SU-DHL-6 (cell line): ENCODE measurements around the gene BANK1.

Source experiments
- H2AFZ ChIP-seq: fragments of 200-600 bp; sonication (generic); 2 replicates; pipeline ENCODE4 v1.6.1; 2014; ENCODE audit warnings: low read depth, mild to moderate bottlenecking, moderate library complexity, mixed read lengths, antibody characterized with exemption, low read length; ENCODE audit not compliant: severe bottlenecking
- H3F3A ChIP-seq: fragments of 200-600 bp; shearing (Covaris generic); 2 replicates; pipeline ENCODE4 v1.6.0; 2016; ENCODE audit warnings: antibody characterized with exemption, mild to moderate bottlenecking; ENCODE audit not compliant: insufficient read depth
- H3K27ac ChIP-seq: fragments of 200-600 bp; sonication (generic); 2 replicates; pipeline ENCODE4 v1.5.1; 2016; ENCODE audit warnings: low read depth, mild to moderate bottlenecking, low read length, moderate library complexity, mixed read lengths
- H3K27me3 ChIP-seq: fragments of 200-600 bp; sonication (generic), shearing (Covaris generic); 2 replicates; pipeline ENCODE4 v1.6.0; 2014; ENCODE audit warnings: mild to moderate bottlenecking, low read length
- H3K36me3 ChIP-seq: fragments of 200-600 bp; sonication (generic); 2 replicates; pipeline ENCODE4 v1.6.1; 2014; ENCODE audit warnings: mild to moderate bottlenecking, low read length, mixed read lengths
- H3K4me2 ChIP-seq: fragments of 300-600, 200-600 bp; shearing (Covaris generic), sonication (generic); 2 replicates; pipeline ENCODE4 v1.6.0; 2014; ENCODE audit warnings: low read length, low read depth, mild to moderate bottlenecking; ENCODE audit not compliant: poor library complexity, severe bottlenecking
- H3K4me3 ChIP-seq: fragments of 200-600 bp; sonication (generic); 2 replicates; pipeline ENCODE4 v1.5.1; 2014; ENCODE audit warnings: antibody characterized with exemption, low read length, mild to moderate bottlenecking, mixed read lengths; ENCODE audit not compliant: insufficient read depth, poor library complexity, severe bottlenecking
- H3K79me2 ChIP-seq: fragments of 200-600 bp; sonication (generic); 2 replicates; pipeline ENCODE4 v1.6.1; 2014; ENCODE audit warnings: mild to moderate bottlenecking, low read length, moderate library complexity; ENCODE audit not compliant: insufficient read depth
- H3K9ac ChIP-seq: fragments of 200-600 bp; sonication (generic); 2 replicates; pipeline ENCODE4 v1.7.0; 2014; ENCODE audit warnings: mild to moderate bottlenecking, low read length
- H3K9me2 ChIP-seq: fragments of 200-600 bp; sonication (generic); replicated peaks from 2 replicates; pipeline ENCODE4 v1.6.1; 2014; ENCODE audit warnings: low read length; ENCODE audit not compliant: insufficient read depth
- H3K9me3 ChIP-seq: fragments of 200-600 bp; sonication (generic); 2 replicates; pipeline ENCODE4 v1.6.1; 2014; ENCODE audit warnings: low read length, mixed read lengths; ENCODE audit not compliant: insufficient read depth
- H4K20me1 ChIP-seq: fragments of 200-600 bp; sonication (generic); 2 replicates; pipeline ENCODE4 v1.6.1; 2014; ENCODE audit warnings: low read depth, mild to moderate bottlenecking, antibody characterized with exemption, low read length, moderate library complexity, mixed read lengths
- EZH2phosphoT487 ChIP-seq: fragments of 200-600 bp; sonication (generic), shearing (Covaris generic); conservative IDR thresholded peaks from 2 replicates; pipeline ENCODE4 v1.6.1; 2018; ENCODE audit warnings: mild to moderate bottlenecking, antibody characterized with exemption, low read length, moderate library complexity, mixed read lengths
- TF ChIP-seq, protein P1 (sequence below): fragments of 200-600 bp; sonication (generic); IDR thresholded peaks from one replicate; pipeline ENCODE4 v1.5.1; 2017; ENCODE audit warnings: antibody characterized with exemption, mild to moderate bottlenecking, low read length, moderate library complexity; ENCODE audit not compliant: insufficient read depth, poor library complexity, severe bottlenecking

Gene BANK1

DNA sequence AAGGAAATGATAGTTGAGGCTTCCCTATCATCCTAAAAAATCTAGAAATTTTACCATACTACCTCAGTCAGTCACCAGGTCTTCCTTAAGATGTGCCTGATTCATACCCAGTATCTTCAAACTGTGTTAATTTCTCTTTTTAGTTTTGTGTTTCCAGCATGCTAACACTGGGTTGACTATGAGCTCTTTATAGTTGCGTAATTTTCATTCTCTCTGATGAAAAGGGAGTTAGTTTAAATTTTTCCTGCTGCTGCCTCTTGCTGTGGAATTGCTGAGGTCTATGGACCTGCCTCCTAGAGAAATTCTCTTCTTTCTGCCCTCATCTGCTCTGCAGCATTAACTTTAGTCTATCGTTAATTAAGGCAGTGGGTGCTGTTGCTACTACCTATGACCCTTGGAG is 66.6 kb downstream of the BANK1 start:
- Histone ChIP-seq H3K4me2 (no peak overlapping the region), H3F3A (no peaks in the 10 kb centered on the region), H2AFZ (no peak overlapping the region), H3K36me3 (no peaks in the 10 kb centered on the region), H3K9me2 (no peaks in the 10 kb centered on the region), H3K4me3 (no peak overlapping the region), H3K9ac (no peak overlapping the region), H4K20me1 (no peaks in the 10 kb centered on the region), H3K9me3 (no peaks in the 10 kb centered on the region), H3K27ac (no peak overlapping the region), H3K27me3 (no peaks in the 10 kb centered on the region), H3K79me2 (no peaks in the 10 kb centered on the region)
- TF ChIP-seq EZH2phosphoT487, result no peak
- TF ChIP-seq, protein P1, sequence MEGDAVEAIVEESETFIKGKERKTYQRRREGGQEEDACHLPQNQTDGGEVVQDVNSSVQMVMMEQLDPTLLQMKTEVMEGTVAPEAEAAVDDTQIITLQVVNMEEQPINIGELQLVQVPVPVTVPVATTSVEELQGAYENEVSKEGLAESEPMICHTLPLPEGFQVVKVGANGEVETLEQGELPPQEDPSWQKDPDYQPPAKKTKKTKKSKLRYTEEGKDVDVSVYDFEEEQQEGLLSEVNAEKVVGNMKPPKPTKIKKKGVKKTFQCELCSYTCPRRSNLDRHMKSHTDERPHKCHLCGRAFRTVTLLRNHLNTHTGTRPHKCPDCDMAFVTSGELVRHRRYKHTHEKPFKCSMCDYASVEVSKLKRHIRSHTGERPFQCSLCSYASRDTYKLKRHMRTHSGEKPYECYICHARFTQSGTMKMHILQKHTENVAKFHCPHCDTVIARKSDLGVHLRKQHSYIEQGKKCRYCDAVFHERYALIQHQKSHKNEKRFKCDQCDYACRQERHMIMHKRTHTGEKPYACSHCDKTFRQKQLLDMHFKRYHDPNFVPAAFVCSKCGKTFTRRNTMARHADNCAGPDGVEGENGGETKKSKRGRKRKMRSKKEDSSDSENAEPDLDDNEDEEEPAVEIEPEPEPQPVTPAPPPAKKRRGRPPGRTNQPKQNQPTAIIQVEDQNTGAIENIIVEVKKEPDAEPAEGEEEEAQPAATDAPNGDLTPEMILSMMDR, result no peak

DNA sequence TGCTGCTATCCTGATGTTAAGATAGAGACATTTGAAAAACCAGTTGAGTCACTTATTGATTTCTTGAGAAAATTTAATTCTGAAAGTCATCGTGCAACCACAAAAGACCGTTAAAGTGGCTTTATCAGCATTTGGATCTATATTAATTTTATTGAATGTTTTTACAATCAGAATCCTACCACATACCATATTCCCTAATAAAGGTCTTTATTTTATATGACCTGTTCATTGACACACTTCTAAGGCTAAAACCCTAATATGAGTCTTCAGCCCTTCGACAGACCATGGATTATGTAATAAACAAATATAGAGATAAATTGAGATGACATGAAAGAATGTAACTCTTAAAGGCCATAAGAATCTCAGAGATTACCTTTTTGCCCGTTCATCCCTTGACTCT is 68.1 kb downstream of the BANK1 start:
- H3K36me3 ChIP-seq, result no peaks in the 10 kb centered on the region
- no peaks in the 10 kb centered on the region for H3K9me3 ChIP-seq
- H3K9ac ChIP-seq, result no peak overlapping the region
- H4K20me1 ChIP-seq, result no peaks in the 10 kb centered on the region
- H3F3A ChIP-seq, result no peaks in the 10 kb centered on the region
- no peaks in the 10 kb centered on the region for H3K79me2 ChIP-seq
- H2AFZ ChIP-seq, result no peak overlapping the region
- H3K4me2 ChIP-seq, result no peak overlapping the region
- H3K9me2 ChIP-seq, result no peaks in the 10 kb centered on the region
- TF ChIP-seq EZH2phosphoT487, result no peak
- TF ChIP-seq, protein P1, result no peak
- no peak overlapping the region for H3K4me3 ChIP-seq
- H3K27me3 ChIP-seq, result no peaks in the 10 kb centered on the region
- H3K27ac ChIP-seq, result no peak overlapping the region

DNA sequence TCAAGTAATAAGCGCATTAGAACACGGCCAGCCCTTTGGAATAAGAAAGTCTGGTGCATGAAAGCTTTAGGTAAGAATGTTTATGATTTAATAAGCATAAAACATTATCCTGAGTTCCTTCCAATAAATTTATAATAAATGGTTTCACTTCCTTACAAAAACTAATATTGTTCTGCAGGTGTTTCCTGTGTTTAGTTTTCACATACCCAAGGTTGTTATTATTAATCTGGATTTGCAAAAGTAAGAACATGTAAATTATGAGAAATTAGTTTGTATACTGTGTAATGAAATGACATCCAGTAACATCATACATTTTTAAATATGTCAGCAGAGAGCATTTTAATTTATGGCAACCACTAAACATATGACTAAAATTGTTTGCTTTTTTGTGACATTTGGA is 72.1 kb downstream of the BANK1 start:
- no peak overlapping the region for H3K4me3 ChIP-seq
- no peaks in the 10 kb centered on the region for H3F3A ChIP-seq
- no peaks in the 10 kb centered on the region for H4K20me1 ChIP-seq
- H3K27me3 ChIP-seq, result no peaks in the 10 kb centered on the region
- H3K36me3 ChIP-seq, result no peaks in the 10 kb centered on the region
- H3K9me3 ChIP-seq, result no peaks in the 10 kb centered on the region
- H3K27ac ChIP-seq, result peak overlapping the region; percentile 29; the same call in 1 of the 2 replicates
- no peak for TF ChIP-seq EZH2phosphoT487
- TF ChIP-seq, protein P1, result no peak
- peak overlapping the region; percentile 56 for H3K4me2 ChIP-seq
- no peaks in the 10 kb centered on the region for H3K79me2 ChIP-seq
- H3K9me2 ChIP-seq, result no peaks in the 10 kb centered on the region
- no peak overlapping the region for H3K9ac ChIP-seq
- no peak overlapping the region for H2AFZ ChIP-seq
